ENCODE data around the gene PYROXD2.

The PYROXD2 gene

GRCh38 chr10:98414578-98414931 is 427 bp downstream of the PYROXD2 start:
- no peak for DNase-seq (ENCODE audit: low spot score)

GRCh38 chr10:98411768-98412167 is 3.2 kb downstream of the PYROXD2 start:
- DNase-seq (ENCODE audit: low spot score): no peak

GRCh38 chr10:98411166-98411565 is 3.8 kb downstream of the PYROXD2 start:
- no peak for DNase-seq (ENCODE audit: low spot score)

GRCh38 chr10:98410759-98411158 is 4.2 kb downstream of the PYROXD2 start:
- DNase-seq (ENCODE audit: low spot score): no peak

- DNase-seq (ENCODE audit: low spot score): no peak
Observed at GRCh38 chr10:98410135-98410743, 4.7 kb downstream of the PYROXD2 start.

- DNase-seq (ENCODE audit: low spot score): no peak
Observed at GRCh38 chr10:98408799-98409198, 6.2 kb downstream of the PYROXD2 start.

GRCh38 chr10:98407744-98408241 is 7.2 kb downstream of the PYROXD2 start:
- no peak for DNase-seq (ENCODE audit: low spot score)

GRCh38 chr10:98407017-98407743 is 7.8 kb downstream of the PYROXD2 start:
- DNase-seq (ENCODE audit: low spot score): no peak

GRCh38 chr10:98405422-98405821 is 9.6 kb downstream of the PYROXD2 start:
- DNase-seq (ENCODE audit: low spot score): no peak

- no peak for DNase-seq (ENCODE audit: low spot score)
Observed at GRCh38 chr10:98404571-98405359, 10.2 kb downstream of the PYROXD2 start.

GRCh38 chr10:98403812-98404504 is 11.0 kb downstream of the PYROXD2 start:
- DNase-seq (ENCODE audit: low spot score): no peak

- DNase-seq (ENCODE audit: low spot score): no peak
Observed at GRCh38 chr10:98402931-98403718, 11.9 kb downstream of the PYROXD2 start.

- DNase-seq (ENCODE audit: low spot score): no peak
Observed at GRCh38 chr10:98402478-98402877, 12.5 kb downstream of the PYROXD2 start.

GRCh38 chr10:98400482-98400881 is 14.5 kb downstream of the PYROXD2 start:
- DNase-seq (ENCODE audit: low spot score): no peak

- no peak for DNase-seq (ENCODE audit: low spot score)
Observed at GRCh38 chr10:98399784-98400183, 15.2 kb downstream of the PYROXD2 start.

- no peak for DNase-seq (ENCODE audit: low spot score)
Observed at GRCh38 chr10:98397089-98397600, 17.8 kb downstream of the PYROXD2 start.

- no peak for DNase-seq (ENCODE audit: low spot score)
Observed at GRCh38 chr10:98396096-98397063, 18.6 kb downstream of the PYROXD2 start.

- DNase-seq (ENCODE audit: low spot score): no peak
Observed at GRCh38 chr10:98394851-98395440, 20.0 kb downstream of the PYROXD2 start.

- no peak for DNase-seq (ENCODE audit: low spot score)
Observed at GRCh38 chr10:98391578-98391991, 23.4 kb downstream of the PYROXD2 start.

GRCh38 chr10:98391065-98391464 is 23.9 kb downstream of the PYROXD2 start:
- DNase-seq (ENCODE audit: low spot score): no peak
